Activated CD4-positive, alpha-beta T cell treated with anti-CD3 and anti-CD28 coated beads for 24 hours (primary cell): ENCODE measurements around the gene MIXL1.
"Not testable (repeated sequence)": the region's sequence is repeated elsewhere in the genome, so short reads cannot be mapped to it uniquely, and the experiment has no call there.

Source experiments
- DNase-seq, 2 donors: peaks; one replicate each; pipeline ENCODE4 v3.0.0-alpha.2; 2020; ENCODE audit warnings: low read depth in 2 of 2

The MIXL1 gene

GRCh38 chr1:226215239-226215638 lies 8.2 kb upstream of the MIXL1 start:
- no peak for DNase-seq

DNA sequence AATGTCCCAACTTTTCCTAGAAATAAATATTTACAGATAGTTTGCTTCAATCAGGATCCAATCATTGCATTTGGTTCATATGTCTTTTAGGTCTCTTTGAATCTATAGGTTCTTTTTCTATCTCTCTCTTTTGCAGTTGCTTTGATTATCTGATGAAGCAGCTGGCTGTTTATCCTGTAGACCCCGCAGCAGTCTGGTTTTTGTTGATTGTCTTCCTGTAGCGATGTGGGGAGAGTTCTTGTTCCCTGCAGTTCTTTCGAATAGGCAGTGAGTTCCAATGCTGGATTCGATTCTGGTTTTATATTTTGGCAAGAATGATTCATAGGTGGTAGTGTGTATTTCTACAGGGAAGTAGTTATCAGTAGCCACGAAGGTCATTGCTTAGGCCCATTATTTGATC lies 7.4 kb upstream of the MIXL1 start:
- no peak for DNase-seq

GRCh38 chr1:226217273-226217672 lies 6.2 kb upstream of the MIXL1 start:
- no peak for DNase-seq

DNA sequence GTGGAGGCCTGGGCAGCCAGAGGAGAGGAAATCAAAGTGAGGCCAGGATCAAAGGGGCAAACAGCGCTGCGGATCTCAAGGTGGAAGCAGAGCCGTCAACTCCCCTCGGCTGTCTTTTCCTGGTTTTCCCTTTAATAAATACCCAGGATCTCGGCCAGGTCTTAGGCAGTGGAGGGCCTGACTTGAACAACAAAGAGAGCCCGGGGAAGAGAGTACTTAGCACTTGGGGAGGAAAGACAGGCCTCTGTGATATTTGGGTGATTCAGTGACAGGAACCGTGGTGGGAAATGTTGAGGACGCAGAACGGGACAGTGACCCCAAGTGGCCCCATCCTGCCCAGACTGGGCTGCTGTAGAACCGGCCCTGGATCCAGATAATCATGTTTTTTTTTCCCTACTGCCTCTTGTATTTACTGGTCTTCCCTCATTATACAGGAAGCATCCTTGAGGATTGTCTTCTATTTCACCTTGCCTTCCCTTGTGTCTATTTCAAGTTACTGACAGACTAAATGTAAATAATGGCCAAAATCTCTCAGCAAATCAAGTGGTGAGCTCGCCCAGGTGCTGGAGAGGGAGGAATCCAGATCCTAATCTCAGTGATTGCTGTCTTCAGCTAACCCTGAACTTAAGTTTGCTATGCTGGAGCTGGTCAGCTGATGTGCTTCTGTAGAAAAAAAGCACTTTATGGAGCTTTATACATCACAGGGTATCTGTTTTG lies 2.8 kb upstream of the MIXL1 start:
- DNase-seq: no peak

GRCh38 chr1:226222686-226223085 lies 778 bp upstream of the MIXL1 start:
- no peak for DNase-seq

DNA sequence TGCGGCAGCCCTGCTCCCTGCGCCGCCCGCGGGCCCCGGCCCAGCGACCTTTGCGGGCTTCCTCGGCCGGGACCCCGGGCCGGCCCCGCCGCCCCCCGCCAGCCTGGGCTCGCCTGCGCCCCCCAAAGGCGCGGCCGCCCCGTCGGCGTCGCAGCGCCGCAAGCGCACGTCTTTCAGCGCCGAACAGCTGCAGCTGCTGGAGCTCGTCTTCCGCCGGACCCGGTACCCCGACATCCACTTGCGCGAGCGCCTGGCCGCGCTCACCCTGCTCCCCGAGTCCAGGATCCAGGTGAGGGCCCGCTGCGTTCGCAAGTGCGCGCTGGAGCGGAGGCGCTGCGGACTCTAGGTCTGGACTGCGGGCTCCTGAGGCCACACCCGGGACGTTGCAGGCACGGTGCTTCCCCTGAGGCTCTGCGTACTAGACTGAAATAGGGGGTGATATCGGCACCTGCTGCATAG lies 351 bp downstream of the MIXL1 start:
- no peak for DNase-seq

DNA sequence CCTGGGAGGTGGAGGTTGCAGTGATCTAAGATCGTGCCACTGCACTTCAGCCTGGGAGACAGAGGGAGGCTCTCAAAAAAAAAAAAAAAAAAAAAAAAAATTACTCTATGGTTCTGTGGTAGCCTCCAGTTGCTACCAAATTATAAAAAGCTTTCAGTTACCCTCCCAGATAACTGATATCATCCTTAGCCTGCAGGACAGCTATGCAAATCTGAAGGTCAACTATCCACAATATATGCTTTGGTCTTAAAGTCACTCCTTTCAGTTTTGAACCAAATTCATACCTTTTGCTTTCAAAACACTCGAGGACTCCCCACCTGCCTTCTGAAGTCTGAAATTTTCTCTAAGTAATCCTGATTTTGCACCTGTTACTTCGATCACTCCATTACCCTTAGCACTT lies 3.1 kb downstream of the MIXL1 start:
- DNase-seq: no peak

GRCh38 chr1:226233293-226233692 lies 9.8 kb downstream of the MIXL1 start:
- no peak for DNase-seq

DNA sequence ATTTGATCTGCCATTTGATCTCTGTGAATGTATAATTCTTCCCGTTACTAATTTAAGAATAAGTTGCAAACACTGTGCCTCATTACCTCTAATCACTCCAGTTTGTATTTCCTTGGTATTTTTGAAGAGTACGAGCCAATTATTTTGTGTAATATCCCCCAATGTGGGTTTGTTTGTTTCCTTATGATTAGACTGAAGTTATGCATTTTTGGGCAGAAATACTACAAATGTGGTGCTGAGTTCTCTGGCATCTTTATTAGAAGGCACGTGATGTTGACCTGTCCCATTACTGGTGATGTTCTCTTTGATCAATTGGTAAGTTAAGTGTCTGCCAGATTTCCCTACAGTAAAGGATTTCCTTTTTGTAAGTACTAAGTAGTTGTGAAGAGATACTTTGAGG lies 10.3 kb downstream of the MIXL1 start:
- DNase-seq: no peak

GRCh38 chr1:226236826-226237225 lies 13.4 kb downstream of the MIXL1 start:
- DNase-seq: no peak

- no peak for DNase-seq
Observed at GRCh38 chr1:226239421-226239820, 16.0 kb downstream of the MIXL1 start.

- no peak for DNase-seq
Observed at GRCh38 chr1:226248091-226248490, 24.6 kb downstream of the MIXL1 start.

DNA sequence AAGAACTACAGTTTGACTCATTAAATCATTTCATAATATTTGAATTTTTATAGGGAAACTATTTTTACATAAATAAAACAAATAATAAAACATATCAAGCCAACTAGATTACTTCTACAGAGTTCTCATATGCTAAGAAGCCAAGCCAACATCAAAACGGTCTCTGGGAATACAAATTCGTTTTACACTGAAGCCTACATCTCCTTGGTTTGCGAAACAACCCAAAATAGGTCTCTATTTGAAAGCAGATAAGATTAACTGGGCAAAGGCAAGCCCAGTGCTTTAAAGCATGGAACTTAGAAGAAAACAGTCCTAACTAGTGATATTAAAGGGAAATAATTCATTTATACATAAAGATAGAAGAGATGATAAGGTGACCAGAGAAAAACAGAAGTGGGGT lies 25.3 kb downstream of the MIXL1 start:
- no peak for DNase-seq

DNA sequence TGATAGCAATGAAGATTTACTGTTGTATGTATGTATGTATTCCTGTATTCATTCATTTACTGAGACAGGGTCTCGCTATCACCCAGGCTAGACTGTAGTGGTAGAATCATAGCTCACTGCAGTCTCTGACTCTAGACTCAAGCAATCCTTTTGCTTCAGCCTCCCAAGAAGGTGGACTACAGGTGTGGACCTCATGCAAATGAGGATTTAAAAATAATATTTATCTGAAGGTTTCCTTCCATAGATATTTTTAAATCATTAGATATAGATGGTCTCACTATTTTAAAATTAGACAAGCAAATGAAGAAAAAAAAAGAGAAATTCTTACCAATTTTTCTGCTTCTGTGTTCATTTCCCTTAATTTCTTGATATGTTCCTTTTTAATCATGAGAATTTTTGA lies 27.0 kb downstream of the MIXL1 start:
- no peak for DNase-seq

- DNase-seq: not testable (repeated sequence)
Observed at GRCh38 chr1:226252841-226253240, 29.4 kb downstream of the MIXL1 start.

DNA sequence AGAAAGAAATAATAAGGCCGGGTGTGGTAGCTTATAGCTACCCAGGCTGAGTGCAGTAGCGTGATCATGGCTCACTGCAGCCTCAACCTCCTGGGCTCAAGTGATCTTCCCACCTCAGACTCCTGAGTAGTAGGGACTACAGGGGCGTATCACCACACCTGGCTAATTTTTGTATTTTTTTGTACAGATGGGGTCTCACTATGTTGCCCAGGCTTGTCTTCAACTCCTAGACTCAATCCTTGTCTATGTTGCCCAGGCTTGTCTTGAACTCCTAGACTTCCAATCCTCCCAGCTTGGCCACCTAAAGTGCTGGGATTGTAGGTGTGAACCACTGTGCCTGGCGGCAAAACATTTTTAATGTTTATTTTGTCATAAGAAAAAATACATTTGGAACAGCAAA lies 30.5 kb downstream of the MIXL1 start:
- DNase-seq: no peak

- DNase-seq: no peak
Observed at GRCh38 chr1:226255380-226255779, 31.9 kb downstream of the MIXL1 start.

- DNase-seq: no peak
Observed at GRCh38 chr1:226261818-226262217, 38.4 kb downstream of the MIXL1 start.

DNA sequence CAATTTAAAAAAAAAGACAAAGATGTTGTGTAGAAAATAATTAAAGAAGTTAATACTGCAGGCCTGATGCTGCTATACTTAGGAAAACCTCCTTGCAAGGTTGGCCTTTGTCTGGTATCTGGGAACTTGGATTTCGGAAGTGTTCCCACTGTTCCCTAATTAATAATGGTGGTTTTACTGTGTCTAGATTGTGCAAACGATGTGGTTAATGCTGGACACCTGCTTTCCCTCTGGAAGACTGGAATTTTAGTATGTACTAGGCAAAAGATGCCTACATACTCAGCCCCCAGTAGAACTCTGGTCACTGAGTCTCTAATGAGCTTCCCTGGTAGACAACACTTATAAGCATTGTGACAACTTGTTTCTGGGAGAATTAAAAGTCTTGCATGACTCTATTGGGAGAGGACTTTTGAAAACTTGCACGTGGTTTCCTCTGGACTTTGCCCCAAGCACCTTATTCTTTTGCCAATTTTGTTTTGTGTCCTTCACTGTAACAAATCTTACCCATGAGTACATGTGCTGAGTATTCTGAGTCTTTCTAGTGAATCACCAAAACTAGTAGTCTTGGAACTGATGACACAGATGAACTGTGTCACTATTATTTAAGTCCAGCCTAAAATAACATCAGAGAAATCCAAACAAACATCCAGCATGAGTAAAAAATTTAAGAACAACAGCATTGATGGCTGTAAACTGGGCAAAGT lies 45.1 kb downstream of the MIXL1 start:
- no peak for DNase-seq

DNA sequence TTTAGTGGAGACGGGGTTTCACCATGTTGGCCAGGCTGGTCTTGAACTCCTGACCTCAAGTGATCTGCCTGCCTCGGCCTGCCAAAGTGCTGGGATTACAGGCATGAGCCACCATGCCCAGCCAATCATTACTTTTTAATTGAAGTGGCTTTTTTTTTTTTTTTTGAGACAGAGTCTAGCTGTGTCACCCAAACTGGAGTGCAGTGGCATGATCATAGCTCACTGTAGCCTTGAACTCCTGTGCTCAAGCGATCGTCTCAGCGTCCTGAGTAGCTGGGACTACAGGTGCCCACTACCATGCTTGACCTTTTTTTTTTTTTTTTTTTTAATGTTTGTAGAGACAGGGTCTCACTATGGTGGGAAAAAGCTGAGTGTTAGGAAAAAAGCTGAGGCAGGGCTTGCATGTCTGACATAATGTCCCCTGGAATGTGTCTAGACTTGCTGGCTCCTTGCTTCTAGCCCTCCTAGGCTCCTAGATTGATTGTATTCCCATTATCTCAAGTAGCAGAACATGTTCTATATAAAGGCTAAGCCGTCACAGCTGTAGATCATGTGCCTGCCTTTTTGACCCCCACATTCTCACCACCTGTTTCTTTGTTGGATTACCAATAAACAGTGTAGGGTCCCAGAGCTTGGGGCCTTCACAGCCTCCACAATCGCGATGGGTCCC lies 48.9 kb downstream of the MIXL1 start:
- not testable (repeated sequence) for DNase-seq

- DNase-seq: no peak
Observed at GRCh38 chr1:226274138-226274537, 50.7 kb downstream of the MIXL1 start.

GRCh38 chr1:226276077-226276682 lies 52.7 kb downstream of the MIXL1 start:
- DNase-seq: no peak
